KMS-11 (cell line): ENCODE measurements around the gene SURF4.
A peak's percentile ranks its signal among the peaks of the same experiment; 100 is the strongest.

Source experiments
- H2AFZ ChIP-seq: fragments of 200-600 bp; sonication (generic); 2 replicates; pipeline ENCODE4 v1.6.1; 2016; ENCODE audit warnings: antibody characterized with exemption, mixed run types, low read depth
- H3K27ac ChIP-seq: fragments of 200-600 bp; sonication (generic); 2 replicates; pipeline ENCODE4 v1.6.1; 2016; ENCODE audit warnings: mild to moderate bottlenecking, mixed run types
- H3K27me3 ChIP-seq: fragments of 200-600 bp; sonication (generic); 2 replicates; pipeline ENCODE4 v1.6.1; 2017; ENCODE audit warnings: mild to moderate bottlenecking, low read depth, mixed run types, moderate library complexity; ENCODE audit not compliant: insufficient read depth
- H3K36me3 ChIP-seq: fragments of 200-600 bp; sonication (generic); 2 replicates; pipeline ENCODE4 v1.6.1; 2017; ENCODE audit warnings: mild to moderate bottlenecking, mixed run types; ENCODE audit not compliant: insufficient read depth
- H3K4me1 ChIP-seq: fragments of 200-600 bp; sonication (generic); 2 replicates; pipeline ENCODE4 v1.6.1; 2016; ENCODE audit warnings: mild to moderate bottlenecking, low read depth, mixed run types; ENCODE audit not compliant: poor library complexity, severe bottlenecking
- H3K4me2 ChIP-seq: fragments of 200-600 bp; sonication (generic); 2 replicates; pipeline ENCODE4 v1.7.0; 2016; ENCODE audit warnings: mild to moderate bottlenecking, mixed run types
- H3K4me3 ChIP-seq: fragments of 200-600 bp; sonication (generic); IDR thresholded peaks from 2 replicates; pipeline ENCODE4 v1.6.1; 2017; ENCODE audit warnings: low read depth, low read length, mixed read lengths; ENCODE audit not compliant: insufficient read depth
- H3K79me2 ChIP-seq: fragments of 200-600 bp; sonication (generic); 2 replicates; pipeline ENCODE4 v1.6.1; 2016; ENCODE audit warnings: low read depth, mixed run types; ENCODE audit not compliant: insufficient read depth
- H3K9ac ChIP-seq: fragments of 200-600 bp; sonication (generic); 2 replicates; pipeline ENCODE4 v1.6.1; 2016; ENCODE audit warnings: mild to moderate bottlenecking, mixed run types
- H4K20me1 ChIP-seq: fragments of 200-600 bp; sonication (generic); 2 replicates; pipeline ENCODE4 v1.6.1; 2016; ENCODE audit warnings: mild to moderate bottlenecking, mixed run types; ENCODE audit not compliant: insufficient read depth
- CTCF ChIP-seq: fragments of 200-600 bp; sonication (generic); conservative IDR thresholded peaks from 2 replicates; pipeline ENCODE4 v1.6.1; 2017; ENCODE audit warnings: low read depth, mild to moderate bottlenecking, antibody characterized with exemption, low read length, moderate library complexity, mixed read lengths

SURF4 gene

GRCh38 chr9:133349965-133350616, 25.8 kb downstream of the SURF4 start:
- Histone ChIP-seq H3K9ac (no peak overlapping the region), H3K4me3 (no peak overlapping the region), H3K27ac (peak overlapping the region; percentile 20; the same call in 1 of the 2 replicates), H3K79me2 (peaks cover 48% of the 10 kb centered on the region), H3K36me3 (peaks cover 29% of the 10 kb centered on the region), H2AFZ (no peak overlapping the region), H3K4me2 (peak overlapping the region; percentile 90; the same call in 1 of the 2 replicates), H3K27me3 (no peaks in the 10 kb centered on the region), H4K20me1 (peaks cover 7% of the 10 kb centered on the region; the same call in 1 of the 2 replicates), H3K4me1 (peaks cover 28% of the 10 kb centered on the region)
- no peak for TF ChIP-seq CTCF

- peak overlapping the region; percentile 90 for H3K4me2 ChIP-seq
- peaks cover 38% of the 10 kb centered on the region for H3K79me2 ChIP-seq
- H2AFZ ChIP-seq: no peak overlapping the region
- peak overlapping the region; percentile 98 for H3K27ac ChIP-seq
- peaks cover 22% of the 10 kb centered on the region for H3K4me1 ChIP-seq
- H3K36me3 ChIP-seq: peaks cover 29% of the 10 kb centered on the region
- no peaks in the 10 kb centered on the region for H3K27me3 ChIP-seq
- H3K9ac ChIP-seq: peak overlapping the region; percentile 100
- H3K4me3 ChIP-seq: no peak overlapping the region
- TF ChIP-seq CTCF: no peak
- H4K20me1 ChIP-seq: peaks cover 7% of the 10 kb centered on the region; the same call in 1 of the 2 replicates
These were observed 26.9 kb downstream of the SURF4 start for GRCh38 chr9:133348718-133349573.

GRCh38 chr9:133347985-133348717, 27.7 kb downstream of the SURF4 start, which contains the start of the genes MED22 and RPL7A:
Gene MED22 (minus strand): TSS chr9:133348131. CDS start chr9:133346662, 1,469 bp downstream.
Gene RPL7A (plus strand): TSS chr9:133348218. CDS start chr9:133348244, 26 bp downstream.
- H3K4me2 ChIP-seq: peak within 1 kb of the TSS; percentile 90
- H4K20me1 ChIP-seq: peaks cover 7% of the 10 kb centered on the region; the same call in 1 of the 2 replicates
- H3K27ac ChIP-seq: peak within 1 kb of the TSS; percentile 98
- H3K4me1 ChIP-seq: peaks cover 22% of the 10 kb centered on the region
- no peak for TF ChIP-seq CTCF
- peaks cover 38% of the 10 kb centered on the region for H3K79me2 ChIP-seq
- H2AFZ ChIP-seq: peak within 1 kb of the TSS; percentile 27; the same call in 1 of the 2 replicates
- H3K9ac ChIP-seq: peak within 1 kb of the TSS; percentile 100
- H3K4me3 ChIP-seq: no peak within 1 kb of the TSS
- H3K27me3 ChIP-seq: no peaks in the 10 kb centered on the region
- H3K36me3 ChIP-seq: peaks cover 29% of the 10 kb centered on the region

- no peaks in the 10 kb centered on the region for H3K27me3 ChIP-seq
- peaks cover 38% of the 10 kb centered on the region for H3K79me2 ChIP-seq
- no peak for TF ChIP-seq CTCF
- peak overlapping the region; percentile 87 for H3K4me2 ChIP-seq
- H2AFZ ChIP-seq: peak overlapping the region; percentile 27; the same call in 1 of the 2 replicates
- H4K20me1 ChIP-seq: peaks cover 7% of the 10 kb centered on the region; the same call in 1 of the 2 replicates
- no peak overlapping the region for H3K4me3 ChIP-seq
- peak overlapping the region; percentile 48 for H3K27ac ChIP-seq
- peak overlapping the region; percentile 100 for H3K9ac ChIP-seq
- peaks cover 22% of the 10 kb centered on the region for H3K4me1 ChIP-seq
- H3K36me3 ChIP-seq: peaks cover 29% of the 10 kb centered on the region
These were observed 28.3 kb downstream of the SURF4 start for GRCh38 chr9:133347515-133347984.
